OCI-LY1 (cell line): ENCODE measurements around the gene TTC39C.

Source experiments
- CTCF ChIP-seq: fragments of 200-600 bp; sonication (generic), shearing (Covaris generic); IDR thresholded peaks from 2 replicates; pipeline ENCODE4 v1.5.1; 2017; ENCODE audit warnings: mild to moderate bottlenecking, antibody characterized with exemption, low read length, moderate library complexity, mixed read lengths
- EZH2 ChIP-seq: fragments of 200-600 bp; sonication (generic), shearing (Covaris generic); IDR thresholded peaks from 2 replicates; pipeline ENCODE4 v1.8.0; 2017; ENCODE audit warnings: borderline replicate concordance, mixed run types, mild to moderate bottlenecking, antibody characterized with exemption, low read length, moderate library complexity, mixed read lengths

- no peak for TF ChIP-seq EZH2
- TF ChIP-seq CTCF: no peak
Observed at GRCh38 chr18:24031916-24032315, 17.4 kb downstream of the TTC39C start.
